ENCODE data around the gene RMND5A. TPM values are rescaled to one million over a fixed set of nuclear protein-coding genes. Genes with fewer than 3 reads are reported as not detected.

Gene RMND5A
- polyA plus RNA-seq, 4 donors = 13.5 to 63.5 (median 19.8) TPM

GRCh38 chr2:86677816-86678215 lies 42.3 kb upstream of the RMND5A start:
- FAIRE-seq (no peak), DNase-seq (no peak)
- Histone ChIP-seq H3K36me3 (ENCODE audit: control insufficient read depth in 3 of 3, insufficient read depth in 2 of 3, low read depth in 1 of 3, low read length in 3 of 3) (no peaks in the 10 kb centered on the region), H3K9me3 (ENCODE audit: control insufficient read depth in 2 of 2, insufficient read depth in 1 of 2, low read depth in 1 of 2, low read length in 1 of 2) (peaks cover 0 to 3% of the 10 kb centered on the region in 2 donors), H3K4me3 (ENCODE audit: low read depth in 1 of 3, low read length in 3 of 3) (no peak overlapping the region), H3K27ac (ENCODE audit: low read depth in 1 of 3, low read length in 2 of 3) (no peak overlapping the region), H3K27me3 (ENCODE audit: control insufficient read depth in 3 of 3, insufficient read depth in 3 of 3, low read length in 3 of 3) (no peaks in the 10 kb centered on the region), H3K4me1 (ENCODE audit: control insufficient read depth in 3 of 3, insufficient read depth in 2 of 3, low read depth in 1 of 3, low read length in 2 of 3) (peaks cover 0 to 2% (median 0%) of the 10 kb centered on the region in 3 donors)

- DNase-seq (no peak), FAIRE-seq (no peak)
- no peaks in the 10 kb centered on the region for H3K36me3 ChIP-seq (ENCODE audit: control insufficient read depth in 3 of 3, insufficient read depth in 2 of 3, low read depth in 1 of 3, low read length in 3 of 3)
- no peak overlapping the region for H3K27ac ChIP-seq (ENCODE audit: low read depth in 1 of 3, low read length in 2 of 3)
- peaks cover 0 to 3% of the 10 kb centered on the region in 2 donors for H3K9me3 ChIP-seq (ENCODE audit: control insufficient read depth in 2 of 2, insufficient read depth in 1 of 2, low read depth in 1 of 2, low read length in 1 of 2)
- H3K4me1 ChIP-seq (ENCODE audit: control insufficient read depth in 3 of 3, insufficient read depth in 2 of 3, low read depth in 1 of 3, low read length in 2 of 3) = peaks cover 0 to 2% (median 0%) of the 10 kb centered on the region in 3 donors
- H3K4me3 ChIP-seq (ENCODE audit: low read depth in 1 of 3, low read length in 3 of 3) = no peak overlapping the region
- no peaks in the 10 kb centered on the region for H3K27me3 ChIP-seq (ENCODE audit: control insufficient read depth in 3 of 3, insufficient read depth in 3 of 3, low read length in 3 of 3)
These were observed 41.1 kb upstream of the RMND5A start for GRCh38 chr2:86679036-86679435.

GRCh38 chr2:86685351-86685750 lies 34.7 kb upstream of the RMND5A start:
- Histone ChIP-seq H3K9me3 (ENCODE audit: control insufficient read depth in 2 of 2, insufficient read depth in 1 of 2, low read depth in 1 of 2, low read length in 1 of 2) (peaks cover 0 to 3% of the 10 kb centered on the region in 2 donors), H3K36me3 (ENCODE audit: control insufficient read depth in 3 of 3, insufficient read depth in 2 of 3, low read depth in 1 of 3, low read length in 3 of 3) (no peaks in the 10 kb centered on the region), H3K4me3 (ENCODE audit: low read depth in 1 of 3, low read length in 3 of 3) (no peak overlapping the region), H3K27me3 (ENCODE audit: control insufficient read depth in 3 of 3, insufficient read depth in 3 of 3, low read length in 3 of 3) (no peaks in the 10 kb centered on the region), H3K27ac (ENCODE audit: low read depth in 1 of 3, low read length in 2 of 3) (no peak overlapping the region), H3K4me1 (ENCODE audit: control insufficient read depth in 3 of 3, insufficient read depth in 2 of 3, low read depth in 1 of 3, low read length in 2 of 3) (no peaks in the 10 kb centered on the region)
- FAIRE-seq = no peak
- DNase-seq = no peak
- WGBS, 3 donors = 84 to 95% (median 93%) methylated on average over 1 of the region's 1 CpG

GRCh38 chr2:86686460-86686859 lies 33.6 kb upstream of the RMND5A start:
- Histone ChIP-seq H3K36me3 (ENCODE audit: control insufficient read depth in 3 of 3, insufficient read depth in 2 of 3, low read depth in 1 of 3, low read length in 3 of 3) (no peaks in the 10 kb centered on the region), H3K27ac (ENCODE audit: low read depth in 1 of 3, low read length in 2 of 3) (no peak overlapping the region), H3K4me1 (ENCODE audit: control insufficient read depth in 3 of 3, insufficient read depth in 2 of 3, low read depth in 1 of 3, low read length in 2 of 3) (no peaks in the 10 kb centered on the region), H3K27me3 (ENCODE audit: control insufficient read depth in 3 of 3, insufficient read depth in 3 of 3, low read length in 3 of 3) (no peaks in the 10 kb centered on the region), H3K4me3 (ENCODE audit: low read depth in 1 of 3, low read length in 3 of 3) (no peak overlapping the region), H3K9me3 (ENCODE audit: control insufficient read depth in 2 of 2, insufficient read depth in 1 of 2, low read depth in 1 of 2, low read length in 1 of 2) (peaks cover 0 to 3% of the 10 kb centered on the region in 2 donors)
- 94 to 96% (median 95%) methylated on average over 5 of the region's 5 CpGs for WGBS, 3 donors
- DNase-seq = no peak
- no peak for FAIRE-seq

- Histone ChIP-seq H3K36me3 (ENCODE audit: control insufficient read depth in 3 of 3, insufficient read depth in 2 of 3, low read depth in 1 of 3, low read length in 3 of 3) (no peaks in the 10 kb centered on the region), H3K4me1 (ENCODE audit: control insufficient read depth in 3 of 3, insufficient read depth in 2 of 3, low read depth in 1 of 3, low read length in 2 of 3) (no peaks in the 10 kb centered on the region), H3K27ac (ENCODE audit: low read depth in 1 of 3, low read length in 2 of 3) (no peak overlapping the region), H3K4me3 (ENCODE audit: low read depth in 1 of 3, low read length in 3 of 3) (no peak overlapping the region), H3K27me3 (ENCODE audit: control insufficient read depth in 3 of 3, insufficient read depth in 3 of 3, low read length in 3 of 3) (no peaks in the 10 kb centered on the region), H3K9me3 (ENCODE audit: control insufficient read depth in 2 of 2, insufficient read depth in 1 of 2, low read depth in 1 of 2, low read length in 1 of 2) (peaks cover 0 to 3% of the 10 kb centered on the region in 2 donors)
- no peak for DNase-seq
- WGBS, 3 donors = 71 to 73% (median 71%) methylated on average over 2 of the region's 2 CpGs
- FAIRE-seq = no peak
These were observed 33.2 kb upstream of the RMND5A start for GRCh38 chr2:86686905-86687304.

GRCh38 chr2:86695053-86695691 lies 24.9 kb upstream of the RMND5A start:
- Histone ChIP-seq H3K9me3 (ENCODE audit: control insufficient read depth in 2 of 2, insufficient read depth in 1 of 2, low read depth in 1 of 2, low read length in 1 of 2) (peaks cover 0 to 19% of the 10 kb centered on the region in 2 donors), H3K27ac (ENCODE audit: low read depth in 1 of 3, low read length in 2 of 3) (no peak overlapping the region), H3K27me3 (ENCODE audit: control insufficient read depth in 3 of 3, insufficient read depth in 3 of 3, low read length in 3 of 3) (no peaks in the 10 kb centered on the region), H3K36me3 (ENCODE audit: control insufficient read depth in 3 of 3, insufficient read depth in 2 of 3, low read depth in 1 of 3, low read length in 3 of 3) (no peaks in the 10 kb centered on the region), H3K4me3 (ENCODE audit: low read depth in 1 of 3, low read length in 3 of 3) (no peak overlapping the region), H3K4me1 (ENCODE audit: control insufficient read depth in 3 of 3, insufficient read depth in 2 of 3, low read depth in 1 of 3, low read length in 2 of 3) (no peaks in the 10 kb centered on the region)
- FAIRE-seq = no peak
- WGBS, 3 donors = 73 to 87% (median 76%) methylated on average over 9 of the region's 9 CpGs
- DNase-seq = peak; percentile 53 to 72

- no peak overlapping the region for H3K4me3 ChIP-seq (ENCODE audit: low read depth in 1 of 3, low read length in 3 of 3)
- H3K27me3 ChIP-seq (ENCODE audit: control insufficient read depth in 3 of 3, insufficient read depth in 3 of 3, low read length in 3 of 3) = no peaks in the 10 kb centered on the region
- H3K36me3 ChIP-seq (ENCODE audit: control insufficient read depth in 3 of 3, insufficient read depth in 2 of 3, low read depth in 1 of 3, low read length in 3 of 3) = no peaks in the 10 kb centered on the region
- no peaks in the 10 kb centered on the region for H3K4me1 ChIP-seq (ENCODE audit: control insufficient read depth in 3 of 3, insufficient read depth in 2 of 3, low read depth in 1 of 3, low read length in 2 of 3)
- H3K9me3 ChIP-seq (ENCODE audit: control insufficient read depth in 2 of 2, insufficient read depth in 1 of 2, low read depth in 1 of 2, low read length in 1 of 2) = peaks cover 0 to 12% of the 10 kb centered on the region in 2 donors
- DNase-seq (peak in 1 of 2 donors; percentile 5), FAIRE-seq (no peak)
- no peak overlapping the region for H3K27ac ChIP-seq (ENCODE audit: low read depth in 1 of 3, low read length in 2 of 3)
These were observed 22.5 kb upstream of the RMND5A start for GRCh38 chr2:86697551-86698104.

GRCh38 chr2:86700690-86701089 lies 19.4 kb upstream of the RMND5A start:
- WGBS, 3 donors = 79 to 94% (median 93%) methylated on average over 1 of the region's 1 CpG
- Histone ChIP-seq H3K4me3 (ENCODE audit: low read depth in 1 of 3, low read length in 3 of 3) (no peak overlapping the region), H3K9me3 (ENCODE audit: control insufficient read depth in 2 of 2, insufficient read depth in 1 of 2, low read depth in 1 of 2, low read length in 1 of 2) (peaks cover 0 to 2% of the 10 kb centered on the region in 2 donors), H3K4me1 (ENCODE audit: control insufficient read depth in 3 of 3, insufficient read depth in 2 of 3, low read depth in 1 of 3, low read length in 2 of 3) (peaks cover 0 to 22% (median 3%) of the 10 kb centered on the region in 3 donors), H3K36me3 (ENCODE audit: control insufficient read depth in 3 of 3, insufficient read depth in 2 of 3, low read depth in 1 of 3, low read length in 3 of 3) (no peaks in the 10 kb centered on the region), H3K27ac (ENCODE audit: low read depth in 1 of 3, low read length in 2 of 3) (no peak overlapping the region), H3K27me3 (ENCODE audit: control insufficient read depth in 3 of 3, insufficient read depth in 3 of 3, low read length in 3 of 3) (no peaks in the 10 kb centered on the region)
- DNase-seq = no peak
- no peak for FAIRE-seq

All from small intestine (tissue), 7 donors.